MCF 10A (cell line): ENCODE results near the gene RNF115. TPM values are rescaled to one million over a fixed set of nuclear protein-coding genes. Genes with fewer than 3 reads are reported as not detected.
A peak's percentile ranks its signal among the peaks of the same experiment; 100 is the strongest.

ENCODE experiments used
- BruUV-seq: library from RNA; stranded (reverse); fragments of 400-500 nt; replicated peaks from 2 replicates; lab custom pipeline; 2021; lab: Mats Ljungman, UMichigan
- CTCF ChIA-PET: fragments of 300-600 bp; sonication (Branson Sonifier 250); formaldehyde crosslinking; extraction: SDS; loops from one replicate; lab custom pipeline; 2021; ENCODE audit warnings: antibody characterized with exemption, inconsistent platforms; lab: Yijun Ruan, JAX
- POLR2A ChIA-PET: fragments of 300-600, 350-650 bp; sonication (Branson Sonifier 250); formaldehyde crosslinking; extraction: SDS; loops from one replicate; lab custom pipeline; 2020; ENCODE audit warnings: antibody characterized with exemption, inconsistent platforms; lab: Yijun Ruan, JAX
- DNase-seq: peaks from one replicate; pipeline ENCODE4 v3.0.0-alpha.2; 2018; ENCODE audit not compliant: unreplicated experiment
- H3K27ac Mint-ChIP-seq: one replicate; pipeline ENCODE4 v1.8.0; 2022; ENCODE audit warnings: mild to moderate bottlenecking, low read depth, mixed read lengths; ENCODE audit not compliant: unreplicated experiment
- H3K27me3 Mint-ChIP-seq: one replicate; pipeline ENCODE4 v1.8.0; 2022; ENCODE audit warnings: mixed read lengths; ENCODE audit not compliant: insufficient read depth, unreplicated experiment
- H3K36me3 Mint-ChIP-seq: one replicate; pipeline ENCODE4 v1.8.0; 2022; ENCODE audit warnings: mild to moderate bottlenecking, moderate library complexity, mixed read lengths; ENCODE audit not compliant: insufficient read depth, unreplicated experiment
- H3K4me1 Mint-ChIP-seq: one replicate; pipeline ENCODE4 v1.8.0; 2022; ENCODE audit warnings: mixed read lengths; ENCODE audit not compliant: insufficient read depth, unreplicated experiment
- H3K4me3 Mint-ChIP-seq: one replicate; pipeline ENCODE4 v1.8.0; 2022; ENCODE audit warnings: mild to moderate bottlenecking, moderate library complexity, mixed read lengths; ENCODE audit not compliant: unreplicated experiment
- H3K9me3 Mint-ChIP-seq: one replicate; pipeline ENCODE4 v1.8.0; 2022; ENCODE audit warnings: mixed read lengths; ENCODE audit not compliant: unreplicated experiment
- CTCF ChIP-seq: fragments of 200-600 bp; IDR thresholded peaks from one replicate; pipeline ENCODE4 v1.8.0; 2022; ENCODE audit warnings: antibody characterized with exemption, mild to moderate bottlenecking; ENCODE audit not compliant: unreplicated experiment
- intact Hi-C: fragments of 100-400 bp; cut with micrococcal nuclease; formaldehyde crosslinking; loops from 2 replicates; pipeline ENCODE4 v1.14.1; 2022
- total RNA-seq: library from RNA; stranded (reverse); gene quantifications from 2 replicates; pipeline ENCODE4 v1.2.3, GENCODE V29; 2022

RNF115 gene
- total RNA-seq, 1 experiment from 2014 or later: 19.5 TPM

DNA sequence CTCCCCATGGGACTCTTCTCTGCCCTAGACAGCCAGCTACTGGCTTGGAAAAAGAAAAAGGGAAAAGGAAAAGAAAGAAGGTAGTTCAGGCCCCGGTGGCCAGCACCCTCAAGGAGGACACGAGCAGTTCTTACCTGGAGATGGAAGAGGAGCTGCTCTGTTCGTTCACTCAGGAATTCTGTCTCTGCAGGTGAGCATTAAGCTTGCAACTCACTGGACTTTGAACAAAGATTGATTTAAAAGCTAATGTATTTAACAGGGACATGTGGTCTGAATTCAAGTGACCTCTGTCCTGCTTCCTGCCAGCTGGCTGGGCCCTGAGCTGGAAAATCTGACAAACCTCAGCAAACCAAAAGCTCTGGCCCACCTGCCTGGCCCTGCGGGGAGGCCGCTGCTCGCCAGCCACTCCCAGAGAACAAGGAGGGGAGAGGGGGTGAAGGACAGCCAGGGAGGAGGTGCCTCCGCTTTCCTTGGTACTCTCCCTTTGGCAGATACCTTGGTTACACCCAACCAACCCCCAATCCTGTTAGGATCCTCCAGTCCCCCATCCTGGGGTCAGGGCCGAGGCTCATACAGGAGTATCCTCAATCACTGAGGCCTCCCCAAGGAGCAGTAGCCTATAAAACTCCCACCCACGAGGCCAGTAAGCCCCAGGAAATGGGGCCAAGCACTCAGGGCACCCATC lies 116.6 kb downstream of the RNF115 start, which contains the start of gene PDZK1:
Gene PDZK1 (minus strand): TSS at position 186 of the 685 bp plus-strand sequence. CDS start 19,347 bp downstream, outside the sequence.
- no peaks in the 10 kb centered on the region for H3K27me3 Mint-ChIP-seq
- no TSS peak for BruUV-seq
- intact Hi-C loops: no loop called here
- H3K36me3 Mint-ChIP-seq: no peaks in the 10 kb centered on the region
- peak within 1 kb of the TSS; percentile 65 for H3K27ac Mint-ChIP-seq
- no peak within 1 kb of the TSS for H3K4me3 Mint-ChIP-seq
- no peak for TF ChIP-seq CTCF
- ChIA-PET CTCF (interaction anchor here (1.3 to 4.4 kb wide), 2 partner anchors 11 to 14 kb away, joined by 4 to 63 read pairs; partner anchors contain the start of gene CD160), POLR2A (interaction anchor here (1.3 to 3.4 kb wide), 2 partner anchors 13 to 15 kb away, joined by 5 to 11 read pairs; no protein-coding TSS in a partner anchor)
- DNase-seq: no peak
- peaks cover 32% of the 10 kb centered on the region for H3K4me1 Mint-ChIP-seq
- H3K9me3 Mint-ChIP-seq: peaks cover 7% of the 10 kb centered on the region

GRCh38 chr1:145706086-145706664 lies 117.7 kb downstream of the RNF115 start:
- Mint-ChIP-seq H3K4me3 (no peak overlapping the region), H3K9me3 (peaks cover 7% of the 10 kb centered on the region), H3K36me3 (no peaks in the 10 kb centered on the region), H3K27ac (peak overlapping the region; percentile 65), H3K27me3 (no peaks in the 10 kb centered on the region), H3K4me1 (peaks cover 26% of the 10 kb centered on the region)
- TF ChIP-seq CTCF: no peak
- ChIA-PET CTCF (interaction anchor here (0.5 to 4.4 kb wide), 3 partner anchors 12 to 101 kb away, joined by 3 to 63 read pairs (median 4); partner anchors contain the start of gene CD160), POLR2A (interaction anchor here (0.8 to 3.4 kb wide), 3 partner anchors 14 to 21 kb away, joined by 3 to 11 read pairs (median 5); no protein-coding TSS in a partner anchor)
- peak; percentile 68 for DNase-seq
- no TSS peak for BruUV-seq
- intact Hi-C loops: no loop called here

GRCh38 chr1:145705622-145706021 lies 118.3 kb downstream of the RNF115 start:
- Mint-ChIP-seq H3K9me3 (peaks cover 7% of the 10 kb centered on the region), H3K4me1 (peaks cover 23% of the 10 kb centered on the region), H3K27ac (peak overlapping the region; percentile 65), H3K36me3 (no peaks in the 10 kb centered on the region), H3K27me3 (no peaks in the 10 kb centered on the region), H3K4me3 (no peak overlapping the region)
- ChIA-PET POLR2A (interaction anchor here (0.8 to 3.4 kb wide), 2 partner anchors 13 to 21 kb away, joined by 3 to 11 read pairs; no protein-coding TSS in a partner anchor), CTCF (interaction anchor here (0.5 to 3.3 kb wide), 3 partner anchors 9 to 101 kb away, joined by 3 to 36 read pairs (median 3); no protein-coding TSS in a partner anchor)
- intact Hi-C loops: no loop called here
- BruUV-seq: no TSS peak
- no peak for DNase-seq
- TF ChIP-seq CTCF: no peak

DNA sequence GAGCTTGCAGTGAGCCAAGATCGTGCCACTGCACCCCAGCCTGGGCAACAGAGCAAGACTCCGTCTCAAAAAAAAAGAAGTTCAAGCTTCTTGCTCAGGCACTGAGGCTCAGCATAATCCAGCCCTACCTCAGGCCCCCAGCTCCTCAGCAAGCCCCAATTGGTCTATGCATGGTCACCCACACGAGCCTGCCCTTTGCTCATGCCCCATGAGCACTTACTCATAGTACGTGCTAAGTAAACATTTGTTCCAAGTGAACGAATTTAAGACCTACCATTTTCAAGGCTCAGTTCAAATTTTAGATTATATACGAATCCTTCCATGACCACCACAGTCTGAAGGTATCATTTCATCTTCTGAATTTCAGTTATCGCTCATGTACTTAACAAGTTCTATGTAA lies 121.1 kb downstream of the RNF115 start:
- no peak for DNase-seq
- no TSS peak for BruUV-seq
- no peak overlapping the region for H3K4me3 Mint-ChIP-seq
- peaks cover 19% of the 10 kb centered on the region for H3K4me1 Mint-ChIP-seq
- no peaks in the 10 kb centered on the region for H3K36me3 Mint-ChIP-seq
- intact Hi-C loops: no loop called here
- ChIA-PET CTCF (interaction anchor here (3.3 kb wide), 1 partner anchor 19 kb away, joined by 36 read pairs; no protein-coding TSS in a partner anchor), POLR2A (interaction anchor here (1.5 kb wide), 1 partner anchor 10 kb away, joined by 3 read pairs; no protein-coding TSS in a partner anchor)
- no peak overlapping the region for H3K27ac Mint-ChIP-seq
- TF ChIP-seq CTCF: no peak
- no peaks in the 10 kb centered on the region for H3K9me3 Mint-ChIP-seq
- H3K27me3 Mint-ChIP-seq: no peaks in the 10 kb centered on the region
